Measurements from ENCODE around the gene CBX6. TPM values are rescaled to one million over a fixed set of nuclear protein-coding genes. Genes with fewer than 3 reads are reported as not detected.
A peak's percentile ranks its signal among the peaks of the same experiment; 100 is the strongest.
"Not testable (repeated sequence)": the region's sequence is repeated elsewhere in the genome, so short reads cannot be mapped to it uniquely, and the experiment has no call there.

CBX6 gene
- 117 and 120 TPM in 2 replicates for total RNA-seq

GRCh38 chr22:38872172-38872830, at the start of gene CBX6:
TSS of gene CBX6 (minus strand) at chr22:38872216. CDS start at chr22:38872190, 26 bp downstream.
- Mint-ChIP-seq H3K4me3 (ENCODE audit: low read depth) (peak within 1 kb of the TSS; percentile 91), H3K36me3 (ENCODE audit: low read depth) (peaks cover 40% of the 10 kb centered on the region), H3K27ac (peak within 1 kb of the TSS; percentile 80), H3K9me3 (no peaks in the 10 kb centered on the region), H3K27me3 (ENCODE audit: low read depth) (peaks cover 23% of the 10 kb centered on the region), H3K4me1 (ENCODE audit: low read depth) (peaks cover 36% of the 10 kb centered on the region)
- intact Hi-C loops (cut with micrococcal nuclease), result loop anchor here (1.0 to 5.0 kb wide), 3 partner anchors 55 to 280 kb away; partner anchors contain the start of genes CBX7 and SUN2
- DNase-seq (ENCODE audit: low spot score), result peak; percentile 92

- H3K27me3 Mint-ChIP-seq (ENCODE audit: low read depth), result peaks cover 40% of the 10 kb centered on the region
- no peak overlapping the region for H3K27ac Mint-ChIP-seq
- H3K4me1 Mint-ChIP-seq (ENCODE audit: low read depth), result no peaks in the 10 kb centered on the region
- H3K4me3 Mint-ChIP-seq (ENCODE audit: low read depth), result no peak overlapping the region
- H3K9me3 Mint-ChIP-seq, result no peaks in the 10 kb centered on the region
- no peak for DNase-seq (ENCODE audit: low spot score)
- H3K36me3 Mint-ChIP-seq (ENCODE audit: low read depth), result no peaks in the 10 kb centered on the region
- intact Hi-C loops (cut with micrococcal nuclease), result no loop called here
These were observed 49.8 kb upstream of the CBX6 start for GRCh38 chr22:38921806-38922205.

- Mint-ChIP-seq H3K9me3 (no peaks in the 10 kb centered on the region), H3K27me3 (ENCODE audit: low read depth) (peaks cover 41% of the 10 kb centered on the region), H3K27ac (no peak overlapping the region), H3K4me3 (ENCODE audit: low read depth) (no peak overlapping the region), H3K36me3 (ENCODE audit: low read depth) (no peaks in the 10 kb centered on the region), H3K4me1 (ENCODE audit: low read depth) (no peaks in the 10 kb centered on the region)
- intact Hi-C loops (cut with micrococcal nuclease), result no loop called here
- no peak for DNase-seq (ENCODE audit: low spot score)
These were observed 49.1 kb upstream of the CBX6 start for GRCh38 chr22:38921120-38921519.

- no peak overlapping the region for H3K27ac Mint-ChIP-seq
- no peak for DNase-seq (ENCODE audit: low spot score)
- intact Hi-C loops (cut with micrococcal nuclease), result no loop called here
- H3K36me3 Mint-ChIP-seq (ENCODE audit: low read depth), result no peaks in the 10 kb centered on the region
- no peaks in the 10 kb centered on the region for H3K4me1 Mint-ChIP-seq (ENCODE audit: low read depth)
- H3K4me3 Mint-ChIP-seq (ENCODE audit: low read depth), result no peak overlapping the region
- H3K27me3 Mint-ChIP-seq (ENCODE audit: low read depth), result peaks cover 39% of the 10 kb centered on the region
- H3K9me3 Mint-ChIP-seq, result no peaks in the 10 kb centered on the region
These were observed 47.7 kb upstream of the CBX6 start for GRCh38 chr22:38919631-38920190.

- Mint-ChIP-seq H3K4me1 (ENCODE audit: low read depth) (no peaks in the 10 kb centered on the region), H3K27me3 (ENCODE audit: low read depth) (peaks cover 37% of the 10 kb centered on the region), H3K36me3 (ENCODE audit: low read depth) (no peaks in the 10 kb centered on the region), H3K27ac (no peak overlapping the region), H3K9me3 (no peaks in the 10 kb centered on the region), H3K4me3 (ENCODE audit: low read depth) (no peak overlapping the region)
- DNase-seq (ENCODE audit: low spot score), result no peak
- intact Hi-C loops (cut with micrococcal nuclease), result no loop called here
These were observed 39.4 kb upstream of the CBX6 start for GRCh38 chr22:38911434-38911833.

GRCh38 chr22:38907767-38908166, 35.8 kb upstream of the CBX6 start:
- Mint-ChIP-seq H3K4me1 (ENCODE audit: low read depth) (no peaks in the 10 kb centered on the region), H3K27ac (no peak overlapping the region), H3K4me3 (ENCODE audit: low read depth) (no peak overlapping the region), H3K9me3 (peaks cover 10% of the 10 kb centered on the region), H3K36me3 (ENCODE audit: low read depth) (no peaks in the 10 kb centered on the region), H3K27me3 (ENCODE audit: low read depth) (peaks cover 29% of the 10 kb centered on the region)
- no peak for DNase-seq (ENCODE audit: low spot score)
- intact Hi-C loops (cut with micrococcal nuclease), result no loop called here

- DNase-seq (ENCODE audit: low spot score), result no peak
- no peaks in the 10 kb centered on the region for H3K36me3 Mint-ChIP-seq (ENCODE audit: low read depth)
- peaks cover 2% of the 10 kb centered on the region for H3K4me1 Mint-ChIP-seq (ENCODE audit: low read depth)
- peaks cover 32% of the 10 kb centered on the region for H3K27me3 Mint-ChIP-seq (ENCODE audit: low read depth)
- intact Hi-C loops (cut with micrococcal nuclease), result no loop called here
- H3K9me3 Mint-ChIP-seq, result peaks cover 10% of the 10 kb centered on the region
- no peak overlapping the region for H3K27ac Mint-ChIP-seq
- no peak overlapping the region for H3K4me3 Mint-ChIP-seq (ENCODE audit: low read depth)
These were observed 34.0 kb upstream of the CBX6 start for GRCh38 chr22:38906052-38906451.

- intact Hi-C loops (cut with micrococcal nuclease); DNase-seq (ENCODE audit: low spot score); H3K4me3 Mint-ChIP-seq (ENCODE audit: low read depth); H3K4me1 Mint-ChIP-seq (ENCODE audit: low read depth); H3K36me3 Mint-ChIP-seq (ENCODE audit: low read depth); H3K27ac Mint-ChIP-seq: not testable (repeated sequence)
- peaks cover 10% of the 10 kb centered on the region for H3K9me3 Mint-ChIP-seq
- H3K27me3 Mint-ChIP-seq (ENCODE audit: low read depth), result peaks cover 27% of the 10 kb centered on the region
These were observed 32.1 kb upstream of the CBX6 start for GRCh38 chr22:38904052-38904617.

GRCh38 chr22:38901111-38901641, 29.2 kb upstream of the CBX6 start:
- no peak for DNase-seq (ENCODE audit: low spot score)
- Mint-ChIP-seq H3K27me3 (ENCODE audit: low read depth) (peaks cover 40% of the 10 kb centered on the region), H3K4me3 (ENCODE audit: low read depth) (no peak overlapping the region), H3K27ac (no peak overlapping the region), H3K9me3 (peaks cover 10% of the 10 kb centered on the region), H3K36me3 (ENCODE audit: low read depth) (no peaks in the 10 kb centered on the region), H3K4me1 (ENCODE audit: low read depth) (peaks cover 7% of the 10 kb centered on the region)
- intact Hi-C loops (cut with micrococcal nuclease), result no loop called here

- Mint-ChIP-seq H3K27ac (no peak overlapping the region), H3K4me1 (ENCODE audit: low read depth) (peaks cover 7% of the 10 kb centered on the region), H3K36me3 (ENCODE audit: low read depth) (no peaks in the 10 kb centered on the region), H3K27me3 (ENCODE audit: low read depth) (peaks cover 40% of the 10 kb centered on the region), H3K4me3 (ENCODE audit: low read depth) (no peak overlapping the region), H3K9me3 (peaks cover 10% of the 10 kb centered on the region)
- intact Hi-C loops (cut with micrococcal nuclease), result no loop called here
- DNase-seq (ENCODE audit: low spot score), result no peak
These were observed 28.7 kb upstream of the CBX6 start for GRCh38 chr22:38900677-38901076.

- H3K4me1 Mint-ChIP-seq (ENCODE audit: low read depth), result peaks cover 6% of the 10 kb centered on the region
- peaks cover 33% of the 10 kb centered on the region for H3K27me3 Mint-ChIP-seq (ENCODE audit: low read depth)
- H3K36me3 Mint-ChIP-seq (ENCODE audit: low read depth), result no peaks in the 10 kb centered on the region
- no peak overlapping the region for H3K27ac Mint-ChIP-seq
- intact Hi-C loops (cut with micrococcal nuclease), result no loop called here
- no peaks in the 10 kb centered on the region for H3K9me3 Mint-ChIP-seq
- DNase-seq (ENCODE audit: low spot score), result no peak
- H3K4me3 Mint-ChIP-seq (ENCODE audit: low read depth), result no peak overlapping the region
These were observed 19.2 kb upstream of the CBX6 start for GRCh38 chr22:38891256-38891655.

GRCh38 chr22:38890377-38890776, 18.4 kb upstream of the CBX6 start:
- DNase-seq (ENCODE audit: low spot score), result no peak
- intact Hi-C loops (cut with micrococcal nuclease), result no loop called here
- Mint-ChIP-seq H3K36me3 (ENCODE audit: low read depth) (no peaks in the 10 kb centered on the region), H3K9me3 (no peaks in the 10 kb centered on the region), H3K27ac (no peak overlapping the region), H3K4me1 (ENCODE audit: low read depth) (peaks cover 7% of the 10 kb centered on the region), H3K27me3 (ENCODE audit: low read depth) (peaks cover 29% of the 10 kb centered on the region), H3K4me3 (ENCODE audit: low read depth) (no peak overlapping the region)

- intact Hi-C loops (cut with micrococcal nuclease), result no loop called here
- H3K27me3 Mint-ChIP-seq (ENCODE audit: low read depth), result peaks cover 17% of the 10 kb centered on the region
- H3K4me3 Mint-ChIP-seq (ENCODE audit: low read depth), result no peak overlapping the region
- no peaks in the 10 kb centered on the region for H3K36me3 Mint-ChIP-seq (ENCODE audit: low read depth)
- no peak for DNase-seq (ENCODE audit: low spot score)
- H3K27ac Mint-ChIP-seq, result no peak overlapping the region
- H3K4me1 Mint-ChIP-seq (ENCODE audit: low read depth), result peaks cover 17% of the 10 kb centered on the region
- no peaks in the 10 kb centered on the region for H3K9me3 Mint-ChIP-seq
These were observed 14.3 kb upstream of the CBX6 start for GRCh38 chr22:38886333-38886732.

Measured in activated T-helper 2 cell treated with anti-CD3 and anti-CD28 coated beads, Interferon-gamma antibody, Interleukin-2, Interleukin-4, amounts not matched to agents 10 μg/mL and 5 μg/mL and 100 μg/mL, durations not matched to agents 14 hours and 24 hours and 36 hours (primary cell).